ENCODE measurements around the gene CPED1. TPM values are rescaled to one million over a fixed set of nuclear protein-coding genes. Genes with fewer than 3 reads are reported as not detected.

Gene CPED1
- total RNA-seq, 1 donor from 2014 or later, result not detected

- Mint-ChIP-seq H3K9me3 (peaks cover 6% of the 10 kb centered on the region), H3K27ac (no peak overlapping the region), H3K27me3 (ENCODE audit: insufficient read depth, low read depth) (no peaks in the 10 kb centered on the region), H3K4me3 (no peak overlapping the region), H3K36me3 (no peaks in the 10 kb centered on the region), H3K4me1 (no peaks in the 10 kb centered on the region)
- no peaks in the 10 kb centered on the region for H3K9me3 ChIP-seq (ENCODE audit: low read depth)
- H3F3A ChIP-seq (ENCODE audit: low read depth), result no peaks in the 10 kb centered on the region
- no peak overlapping the region for H3K9ac ChIP-seq
- no peak overlapping the region for H2AFZ ChIP-seq (replicated peaks)
- H3K4me2 ChIP-seq, result no peak overlapping the region
- no peaks in the 10 kb centered on the region for H3K4me1 ChIP-seq
- H3K27me3 ChIP-seq, result no peaks in the 10 kb centered on the region
- H4K20me1 ChIP-seq (ENCODE audit: low read depth), result no peaks in the 10 kb centered on the region
- no peak for DNase-seq (ENCODE audit: low spot score)
- no peaks in the 10 kb centered on the region for H3K79me2 ChIP-seq (ENCODE audit: low read depth)
- H3K4me3 ChIP-seq, result no peak overlapping the region
- H3K27ac ChIP-seq, result no peak overlapping the region
- no peaks in the 10 kb centered on the region for H3K36me3 ChIP-seq
- TF ChIP-seq EZH2 (IDR thresholded peaks at IDR 0.05) (no peak), EZH2phosphoT487 (IDR thresholded peaks at IDR 0.05) (no peak), CTCF (IDR thresholded peaks at IDR 0.05) (no peak)
These were observed 318.1 kb downstream of the CPED1 start for GRCh38 chr7:121306565-121306964.

- H3K27ac ChIP-seq, result no peak overlapping the region
- H3K9ac ChIP-seq, result no peak overlapping the region
- Mint-ChIP-seq H3K27ac (no peak overlapping the region), H3K36me3 (no peaks in the 10 kb centered on the region), H3K4me3 (no peak overlapping the region), H3K4me1 (no peaks in the 10 kb centered on the region), H3K9me3 (peaks cover 6% of the 10 kb centered on the region), H3K27me3 (ENCODE audit: insufficient read depth, low read depth) (no peaks in the 10 kb centered on the region)
- no peak overlapping the region for H3K4me3 ChIP-seq
- H3K79me2 ChIP-seq (ENCODE audit: low read depth), result no peaks in the 10 kb centered on the region
- no peak for DNase-seq (ENCODE audit: low spot score)
- H3F3A ChIP-seq (ENCODE audit: low read depth), result no peaks in the 10 kb centered on the region
- no peaks in the 10 kb centered on the region for H3K9me3 ChIP-seq (ENCODE audit: low read depth)
- H3K4me2 ChIP-seq, result no peak overlapping the region
- H3K27me3 ChIP-seq, result no peaks in the 10 kb centered on the region
- no peak overlapping the region for H2AFZ ChIP-seq (replicated peaks)
- no peaks in the 10 kb centered on the region for H3K4me1 ChIP-seq
- H4K20me1 ChIP-seq (ENCODE audit: low read depth), result no peaks in the 10 kb centered on the region
- no peaks in the 10 kb centered on the region for H3K36me3 ChIP-seq
- TF ChIP-seq CTCF (IDR thresholded peaks at IDR 0.05), result no peak
- TF ChIP-seq EZH2phosphoT487 (IDR thresholded peaks at IDR 0.05), result no peak
- no peak for TF ChIP-seq EZH2 (IDR thresholded peaks at IDR 0.05)
These were observed 318.6 kb downstream of the CPED1 start for GRCh38 chr7:121307021-121307574.

- Histone ChIP-seq H2AFZ (replicated peaks) (no peak overlapping the region), H3K27ac (no peak overlapping the region), H3K27me3 (no peaks in the 10 kb centered on the region), H3K9me3 (ENCODE audit: low read depth) (no peaks in the 10 kb centered on the region), H3K4me1 (no peaks in the 10 kb centered on the region), H3K4me2 (no peak overlapping the region), H3F3A (ENCODE audit: low read depth) (no peaks in the 10 kb centered on the region), H3K79me2 (ENCODE audit: low read depth) (no peaks in the 10 kb centered on the region), H3K9ac (no peak overlapping the region), H4K20me1 (ENCODE audit: low read depth) (no peaks in the 10 kb centered on the region), H3K36me3 (no peaks in the 10 kb centered on the region), H3K4me3 (no peak overlapping the region)
- TF ChIP-seq EZH2phosphoT487 (IDR thresholded peaks at IDR 0.05), result no peak
- no peak for TF ChIP-seq CTCF (IDR thresholded peaks at IDR 0.05)
- TF ChIP-seq EZH2 (IDR thresholded peaks at IDR 0.05), result no peak
- peaks cover 3% of the 10 kb centered on the region for H3K27me3 Mint-ChIP-seq (ENCODE audit: insufficient read depth, low read depth)
- H3K9me3 Mint-ChIP-seq, result peaks cover 6% of the 10 kb centered on the region
- DNase-seq (ENCODE audit: low spot score), result no peak
- no peak overlapping the region for H3K4me3 Mint-ChIP-seq
- H3K36me3 Mint-ChIP-seq, result no peaks in the 10 kb centered on the region
- H3K4me1 Mint-ChIP-seq, result no peaks in the 10 kb centered on the region
- no peak overlapping the region for H3K27ac Mint-ChIP-seq
These were observed 324.8 kb downstream of the CPED1 start for GRCh38 chr7:121313220-121313792.
